GM21447 (cell line): Measurements from ENCODE around the gene TAS2R1.

Source experiments
- ATAC-seq: cut with Tn5 transposase; IDR thresholded peaks from one replicate; pipeline ENCODE4 v1.9.1; 2021; ENCODE audit not compliant: unreplicated experiment

Gene TAS2R1

DNA sequence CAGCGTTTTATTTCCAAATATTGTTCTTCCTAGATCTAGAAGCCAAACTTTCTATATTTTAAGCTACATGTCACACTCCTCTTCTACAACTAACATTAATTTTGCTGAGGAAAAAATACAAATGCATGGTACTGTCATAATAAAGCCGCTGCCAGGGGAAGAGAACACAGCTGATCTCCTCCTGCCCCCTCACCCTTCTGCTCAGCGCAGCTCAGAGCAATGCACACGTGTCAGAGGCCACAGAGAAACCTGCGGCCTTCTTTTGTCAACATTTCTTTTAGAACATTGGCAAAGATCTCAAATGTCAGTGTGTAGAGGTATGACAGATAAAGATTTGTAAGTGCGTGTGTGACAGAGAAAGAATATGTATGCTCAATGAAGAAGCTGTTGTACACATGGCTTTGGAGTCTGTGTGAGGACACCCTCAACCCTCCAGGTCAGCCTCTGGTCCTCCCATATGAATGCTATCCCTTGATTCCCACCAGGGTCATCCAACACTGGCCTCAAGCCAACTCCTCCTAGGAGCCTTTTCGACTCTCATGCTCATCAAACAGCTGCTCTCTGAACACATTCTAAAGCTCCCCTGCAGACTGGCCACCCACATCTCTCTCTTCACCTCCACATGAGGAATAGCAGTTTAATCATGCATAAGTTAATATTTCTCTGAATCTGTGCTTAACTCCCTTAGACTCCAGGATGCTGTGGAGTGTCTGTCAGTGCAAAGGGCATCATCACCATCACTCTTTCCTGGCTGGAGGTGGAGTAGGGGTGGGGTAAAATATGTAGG lies 40.9 kb downstream of the TAS2R1 start:
- ATAC-seq, result no peak

DNA sequence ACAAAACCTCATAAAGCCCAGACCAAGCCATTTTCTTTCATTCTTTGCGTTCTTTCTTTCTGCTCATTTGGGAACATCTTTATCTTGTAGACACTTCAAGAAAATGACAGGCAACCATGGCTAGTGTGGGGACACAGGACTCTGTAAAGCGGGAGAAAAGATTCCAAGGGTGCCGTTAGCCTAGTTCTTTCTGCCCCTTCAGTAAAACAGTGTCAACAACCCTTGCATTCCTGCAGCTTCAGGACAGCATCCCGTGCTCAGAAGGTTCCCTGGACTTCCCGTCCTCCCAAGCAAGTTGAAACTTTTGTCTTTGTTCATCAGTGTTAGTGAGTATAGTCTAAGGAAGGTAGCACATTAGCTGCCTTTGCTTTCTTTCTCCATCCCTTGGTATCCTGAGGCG lies 41.9 kb downstream of the TAS2R1 start:
- ATAC-seq, result no peak

DNA sequence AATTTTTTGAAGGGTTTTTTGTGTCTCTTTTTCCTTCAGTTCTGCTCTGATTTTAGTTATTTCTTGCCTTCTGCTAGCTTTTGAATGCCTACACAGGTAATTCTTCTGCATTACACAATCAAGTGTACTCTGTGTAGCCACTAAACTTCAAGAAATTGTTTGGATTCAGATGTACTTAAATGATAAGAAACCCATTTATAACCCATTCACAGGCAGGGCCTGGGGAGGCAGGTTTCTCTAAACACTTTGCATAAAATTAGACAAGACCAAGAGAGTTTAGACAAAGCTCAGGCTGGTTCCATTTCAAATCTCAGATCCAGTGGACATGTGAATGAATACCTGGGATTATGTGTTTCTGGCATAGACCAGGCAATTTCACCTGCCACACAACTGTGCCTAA lies 43.0 kb downstream of the TAS2R1 start:
- no peak for ATAC-seq

DNA sequence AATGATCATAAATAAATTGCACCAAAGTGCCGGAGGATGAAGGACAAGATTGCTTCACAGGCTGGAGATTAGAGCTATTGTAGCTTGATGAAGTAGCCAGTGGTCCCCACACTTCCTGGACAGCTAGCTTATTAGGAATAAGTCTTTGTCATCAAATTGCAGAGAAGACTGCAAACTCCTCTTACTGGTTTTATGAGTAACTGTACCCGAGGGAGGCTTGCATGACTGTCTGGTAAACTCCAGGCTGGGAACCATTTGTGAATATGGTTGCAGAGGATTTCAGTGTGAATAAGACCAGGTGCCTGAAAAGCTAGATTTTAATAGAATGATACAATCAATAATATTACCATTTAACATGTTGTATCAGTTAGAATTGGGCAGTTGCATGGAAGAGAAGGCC lies 47.7 kb downstream of the TAS2R1 start:
- ATAC-seq, result no peak
